ENCODE results near the gene FAM13A. TPM values are rescaled to one million over a fixed set of nuclear protein-coding genes. Genes with fewer than 3 reads are reported as not detected.

FAM13A gene
- polyA plus RNA-seq, 1 donor from 2014 or later = 4.0 TPM

DNA sequence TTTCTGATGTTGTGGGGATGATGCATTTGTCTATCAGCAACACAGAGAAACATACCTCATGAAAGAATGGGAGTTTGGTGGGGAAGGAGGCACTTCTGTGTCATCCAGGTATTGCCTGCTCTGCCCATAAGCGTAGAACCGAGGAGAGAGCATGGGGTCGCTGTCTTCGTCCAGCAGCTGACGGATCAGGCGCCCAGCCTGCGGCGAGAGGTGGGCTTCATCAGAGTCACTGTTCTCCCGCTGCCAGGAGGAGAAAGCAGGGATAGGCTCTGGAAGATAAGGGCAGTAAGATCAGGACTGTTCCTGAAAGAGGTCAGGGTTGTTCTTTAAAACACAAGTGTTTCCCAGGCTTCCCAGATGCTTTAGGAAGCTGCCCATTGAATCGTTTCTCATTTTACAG is 306.6 kb downstream of the FAM13A start:
- Histone ChIP-seq H3K36me3 (ENCODE audit: insufficient read depth, low read length) (peaks cover 2% of the 10 kb centered on the region), H3K9me2 (ENCODE audit: insufficient read depth, low read length) (no peaks in the 10 kb centered on the region), H3K4me3 (ENCODE audit: low read length) (no peak overlapping the region), H3K9ac (ENCODE audit: low read length) (no peak overlapping the region), H3K4me2 (ENCODE audit: low read length) (no peak overlapping the region), H3K9me3 (ENCODE audit: low read length) (no peaks in the 10 kb centered on the region), H3K27ac (ENCODE audit: low read length) (no peak overlapping the region), H3K79me2 (replicated peaks; ENCODE audit: insufficient read depth, low read length) (no peaks in the 10 kb centered on the region), H4K20me1 (ENCODE audit: insufficient read depth) (no peaks in the 10 kb centered on the region), H2AFZ (ENCODE audit: low read depth, low read length) (no peak overlapping the region), H3K27me3 (ENCODE audit: insufficient read depth, low read depth, low read length) (no peaks in the 10 kb centered on the region), H3F3A (ENCODE audit: insufficient read depth, low read length, poor library complexity, severe bottlenecking) (no peaks in the 10 kb centered on the region)
- TF ChIP-seq RAD21 (conservative IDR thresholded peaks at IDR 0.05) (no peak), EZH2 (IDR thresholded peaks at IDR 0.05; ENCODE audit: borderline replicate concordance, insufficient read depth, low read length, poor library complexity, severe bottlenecking) (no peak), EP300 (conservative IDR thresholded peaks at IDR 0.05; ENCODE audit: poor library complexity, severe bottlenecking) (no peak), SMC3 (conservative IDR thresholded peaks at IDR 0.05; ENCODE audit: poor library complexity) (no peak)
- TF ChIP-seq, protein P1, sequence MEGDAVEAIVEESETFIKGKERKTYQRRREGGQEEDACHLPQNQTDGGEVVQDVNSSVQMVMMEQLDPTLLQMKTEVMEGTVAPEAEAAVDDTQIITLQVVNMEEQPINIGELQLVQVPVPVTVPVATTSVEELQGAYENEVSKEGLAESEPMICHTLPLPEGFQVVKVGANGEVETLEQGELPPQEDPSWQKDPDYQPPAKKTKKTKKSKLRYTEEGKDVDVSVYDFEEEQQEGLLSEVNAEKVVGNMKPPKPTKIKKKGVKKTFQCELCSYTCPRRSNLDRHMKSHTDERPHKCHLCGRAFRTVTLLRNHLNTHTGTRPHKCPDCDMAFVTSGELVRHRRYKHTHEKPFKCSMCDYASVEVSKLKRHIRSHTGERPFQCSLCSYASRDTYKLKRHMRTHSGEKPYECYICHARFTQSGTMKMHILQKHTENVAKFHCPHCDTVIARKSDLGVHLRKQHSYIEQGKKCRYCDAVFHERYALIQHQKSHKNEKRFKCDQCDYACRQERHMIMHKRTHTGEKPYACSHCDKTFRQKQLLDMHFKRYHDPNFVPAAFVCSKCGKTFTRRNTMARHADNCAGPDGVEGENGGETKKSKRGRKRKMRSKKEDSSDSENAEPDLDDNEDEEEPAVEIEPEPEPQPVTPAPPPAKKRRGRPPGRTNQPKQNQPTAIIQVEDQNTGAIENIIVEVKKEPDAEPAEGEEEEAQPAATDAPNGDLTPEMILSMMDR (IDR thresholded peaks at IDR 0.05; ENCODE audit: poor library complexity, severe bottlenecking) = no peak

DNA sequence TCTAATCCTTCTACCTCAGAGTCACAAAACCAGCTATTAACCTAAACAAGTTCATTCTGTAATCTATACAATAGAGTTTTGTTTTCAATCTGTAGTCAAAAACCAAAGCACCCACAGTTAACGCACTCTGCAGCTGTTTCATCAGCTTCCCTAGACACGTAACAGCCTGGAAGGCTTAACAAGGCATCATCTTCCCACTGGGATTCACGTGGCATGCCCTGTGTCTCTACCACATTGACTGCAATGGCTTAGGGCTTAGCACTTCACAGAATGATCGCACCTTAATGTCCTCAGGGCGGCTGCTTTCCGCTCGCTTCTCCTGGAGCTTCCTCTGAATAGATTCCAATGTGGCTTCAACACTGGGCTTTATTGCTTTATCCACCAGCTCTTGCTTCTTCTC is 309.6 kb downstream of the FAM13A start:
- H3K36me3 ChIP-seq (ENCODE audit: insufficient read depth, low read length) = peaks cover 2% of the 10 kb centered on the region
- no peaks in the 10 kb centered on the region for H3K9me3 ChIP-seq (ENCODE audit: low read length)
- H3F3A ChIP-seq (ENCODE audit: insufficient read depth, low read length, poor library complexity, severe bottlenecking) = no peaks in the 10 kb centered on the region
- no peaks in the 10 kb centered on the region for H3K79me2 ChIP-seq (replicated peaks; ENCODE audit: insufficient read depth, low read length)
- H4K20me1 ChIP-seq (ENCODE audit: insufficient read depth) = no peaks in the 10 kb centered on the region
- H3K9ac ChIP-seq (ENCODE audit: low read length) = no peak overlapping the region
- H3K9me2 ChIP-seq (ENCODE audit: insufficient read depth, low read length) = no peaks in the 10 kb centered on the region
- no peaks in the 10 kb centered on the region for H3K27me3 ChIP-seq (ENCODE audit: insufficient read depth, low read depth, low read length)
- no peak overlapping the region for H3K27ac ChIP-seq (ENCODE audit: low read length)
- no peak overlapping the region for H2AFZ ChIP-seq (ENCODE audit: low read depth, low read length)
- no peak overlapping the region for H3K4me3 ChIP-seq (ENCODE audit: low read length)
- TF ChIP-seq, protein P2, sequence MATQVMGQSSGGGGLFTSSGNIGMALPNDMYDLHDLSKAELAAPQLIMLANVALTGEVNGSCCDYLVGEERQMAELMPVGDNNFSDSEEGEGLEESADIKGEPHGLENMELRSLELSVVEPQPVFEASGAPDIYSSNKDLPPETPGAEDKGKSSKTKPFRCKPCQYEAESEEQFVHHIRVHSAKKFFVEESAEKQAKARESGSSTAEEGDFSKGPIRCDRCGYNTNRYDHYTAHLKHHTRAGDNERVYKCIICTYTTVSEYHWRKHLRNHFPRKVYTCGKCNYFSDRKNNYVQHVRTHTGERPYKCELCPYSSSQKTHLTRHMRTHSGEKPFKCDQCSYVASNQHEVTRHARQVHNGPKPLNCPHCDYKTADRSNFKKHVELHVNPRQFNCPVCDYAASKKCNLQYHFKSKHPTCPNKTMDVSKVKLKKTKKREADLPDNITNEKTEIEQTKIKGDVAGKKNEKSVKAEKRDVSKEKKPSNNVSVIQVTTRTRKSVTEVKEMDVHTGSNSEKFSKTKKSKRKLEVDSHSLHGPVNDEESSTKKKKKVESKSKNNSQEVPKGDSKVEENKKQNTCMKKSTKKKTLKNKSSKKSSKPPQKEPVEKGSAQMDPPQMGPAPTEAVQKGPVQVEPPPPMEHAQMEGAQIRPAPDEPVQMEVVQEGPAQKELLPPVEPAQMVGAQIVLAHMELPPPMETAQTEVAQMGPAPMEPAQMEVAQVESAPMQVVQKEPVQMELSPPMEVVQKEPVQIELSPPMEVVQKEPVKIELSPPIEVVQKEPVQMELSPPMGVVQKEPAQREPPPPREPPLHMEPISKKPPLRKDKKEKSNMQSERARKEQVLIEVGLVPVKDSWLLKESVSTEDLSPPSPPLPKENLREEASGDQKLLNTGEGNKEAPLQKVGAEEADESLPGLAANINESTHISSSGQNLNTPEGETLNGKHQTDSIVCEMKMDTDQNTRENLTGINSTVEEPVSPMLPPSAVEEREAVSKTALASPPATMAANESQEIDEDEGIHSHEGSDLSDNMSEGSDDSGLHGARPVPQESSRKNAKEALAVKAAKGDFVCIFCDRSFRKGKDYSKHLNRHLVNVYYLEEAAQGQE (IDR thresholded peaks at IDR 0.05; ENCODE audit: borderline replicate concordance) = no peak
- TF ChIP-seq SMC3 (conservative IDR thresholded peaks at IDR 0.05; ENCODE audit: poor library complexity) (no peak), EP300 (conservative IDR thresholded peaks at IDR 0.05; ENCODE audit: poor library complexity, severe bottlenecking) (no peak), EZH2 (IDR thresholded peaks at IDR 0.05; ENCODE audit: borderline replicate concordance, insufficient read depth, low read length, poor library complexity, severe bottlenecking) (no peak), POLR2AphosphoS5 (IDR thresholded peaks at IDR 0.05) (no peak), RAD21 (conservative IDR thresholded peaks at IDR 0.05) (no peak), TAF1 (IDR thresholded peaks at IDR 0.05; ENCODE audit: low read depth) (no peak), MXI1 (conservative IDR thresholded peaks at IDR 0.05; ENCODE audit: poor library complexity, severe bottlenecking) (no peak)
- TF ChIP-seq, protein P1 (IDR thresholded peaks at IDR 0.05; ENCODE audit: poor library complexity, severe bottlenecking) = no peak
- H3K4me2 ChIP-seq (ENCODE audit: low read length) = no peak overlapping the region
